Neuronal stem cell (in vitro differentiated cells): ENCODE measurements around the gene EGLN3.

Experiments
- DNase-seq: peaks from one replicate; pipeline ENCODE4 v3.0.0-alpha.2; 2013; ENCODE audit warnings: low spot score
- H2AFZ ChIP-seq: one replicate; pipeline ENCODE4 v1.6.1; 2013; ENCODE audit warnings: mild to moderate bottlenecking, low read length, inconsistent platforms
- H2AK5ac ChIP-seq: 2 replicates; pipeline ENCODE4 v1.6.1; 2013; ENCODE audit warnings: low read depth, mild to moderate bottlenecking, inconsistent platforms, low read length, moderate library complexity, mixed read lengths
- H2BK120ac ChIP-seq: 2 replicates; pipeline ENCODE4 v1.6.1; 2013; ENCODE audit warnings: low read depth, mild to moderate bottlenecking, inconsistent platforms, low read length, moderate library complexity, mixed read lengths
- H2BK12ac ChIP-seq: one replicate; pipeline ENCODE4 v1.6.1; 2013; ENCODE audit warnings: low read length, inconsistent platforms
- H2BK15ac ChIP-seq: 2 replicates; pipeline ENCODE4 v1.6.1; 2013; ENCODE audit warnings: mild to moderate bottlenecking, low read length, inconsistent platforms, mixed read lengths
- H2BK5ac ChIP-seq: one replicate; pipeline ENCODE4 v1.6.1; 2013; ENCODE audit warnings: inconsistent platforms, mild to moderate bottlenecking, low read length, moderate library complexity
- H3K14ac ChIP-seq: one replicate; pipeline ENCODE4 v1.6.1; 2013; ENCODE audit warnings: low read length, inconsistent platforms
- H3K18ac ChIP-seq: 2 replicates; pipeline ENCODE4 v1.6.1; 2013; ENCODE audit warnings: low read length, inconsistent platforms
- H3K23ac ChIP-seq: 2 replicates; pipeline ENCODE4 v1.6.1; 2013; ENCODE audit warnings: low read depth, mild to moderate bottlenecking, mixed read lengths, low read length, inconsistent platforms; ENCODE audit not compliant: poor library complexity
- H3K27ac ChIP-seq: replicated peaks from 3 replicates; pipeline ENCODE4 v1.5.1; 2013; ENCODE audit warnings: low read length, inconsistent platforms
- H3K27me3 ChIP-seq, 3 experiments: 2 replicates each; pipeline ENCODE4 v1.6.1; 2013; ENCODE audit warnings: low read length in 3 of 3, mild to moderate bottlenecking in 2 of 3, inconsistent platforms in 1 of 3, low read depth in 1 of 3, mixed read lengths in 1 of 3, moderate library complexity in 1 of 3; ENCODE audit not compliant: control insufficient read depth in 3 of 3, insufficient read depth in 3 of 3
- H3K36me3 ChIP-seq, 2 donors: replicated peaks in 1 of 2; 2 replicates each; pipeline ENCODE4 v1.6.1; 2013; ENCODE audit warnings: low read length in 2 of 2; ENCODE audit not compliant: control insufficient read depth in 2 of 2, insufficient read depth in 2 of 2
- H3K4ac ChIP-seq: 2 replicates; pipeline ENCODE4 v1.6.1; 2013; ENCODE audit warnings: inconsistent platforms, mild to moderate bottlenecking, low read length, moderate library complexity
- H3K4me1 ChIP-seq, 2 donors: 1 replicate in 1 of 2; 2 replicates in 1 of 2; pipeline ENCODE4 v1.6.1; 2013; ENCODE audit warnings: low read length in 2 of 2, low read depth in 1 of 2; ENCODE audit not compliant: control insufficient read depth in 2 of 2, insufficient read depth in 1 of 2
- H3K4me2 ChIP-seq: one replicate; pipeline ENCODE4 v1.6.1; 2013; ENCODE audit warnings: mild to moderate bottlenecking, low read length, inconsistent platforms; ENCODE audit not compliant: insufficient read depth, poor library complexity, severe bottlenecking
- H3K4me3 ChIP-seq, 2 donors: 2 replicates each; pipeline ENCODE4 v1.5.1; 2013; ENCODE audit warnings: low read length in 2 of 2, mild to moderate bottlenecking in 2 of 2, inconsistent platforms in 1 of 2, moderate library complexity in 1 of 2
- H3K79me1 ChIP-seq: one replicate; pipeline ENCODE4 v1.6.1; 2013; ENCODE audit warnings: low read depth, mild to moderate bottlenecking, inconsistent platforms, low read length, moderate library complexity
- H3K9ac ChIP-seq: one replicate; pipeline ENCODE4 v1.6.1; 2013; ENCODE audit warnings: mild to moderate bottlenecking, low read depth, low read length, inconsistent platforms; ENCODE audit not compliant: poor library complexity
- H3K9me3 ChIP-seq, 2 donors: replicated peaks in 1 of 2; 2 replicates each; pipeline versions ENCODE3 to v1.6.1; 2013; ENCODE audit warnings: low read length in 2 of 2, mild to moderate bottlenecking in 2 of 2, inconsistent platforms in 1 of 2, low read depth in 1 of 2, mixed read lengths in 1 of 2, moderate library complexity in 1 of 2; ENCODE audit not compliant: control insufficient read depth in 2 of 2, insufficient read depth in 1 of 2
- H4K8ac ChIP-seq: one replicate; pipeline ENCODE4 v1.6.1; 2013; ENCODE audit warnings: low read depth, mild to moderate bottlenecking, inconsistent platforms, low read length, moderate library complexity
- H4K91ac ChIP-seq: one replicate; pipeline ENCODE4 v1.6.1; 2013; ENCODE audit warnings: low read length, low read depth, mild to moderate bottlenecking, inconsistent platforms; ENCODE audit not compliant: poor library complexity
- WGBS, 2 donors: extraction: QIAGEN DNeasy Blood & Tissue Kit; methylation state at CpG; one replicate each; pipeline ENCODE4 v1.1.7; 2013; ENCODE audit warnings: missing lambda C conversion rate in 2 of 2, mixed read lengths in 1 of 2; ENCODE audit not compliant: insufficient read length in 2 of 2, insufficient replicate concordance in 1 of 2; ENCODE audit errors: extremely low coverage in 2 of 2; 5-methylcytosine and 5-hydroxymethylcytosine counted together

EGLN3 gene

GRCh38 chr14:33897878-33898535, 52.9 kb downstream of the EGLN3 start:
- Histone ChIP-seq H3K36me3 (no peaks in the 10 kb centered on the region), H4K8ac (no peak overlapping the region), H4K91ac (no peak overlapping the region), H2AFZ (no peak overlapping the region), H2BK5ac (no peak overlapping the region), H2BK120ac (no peak overlapping the region), H3K9me3 (no peaks in the 10 kb centered on the region), H3K23ac (no peak overlapping the region), H2AK5ac (no peak overlapping the region), H3K4me2 (no peak overlapping the region), H3K9ac (no peak overlapping the region), H3K4me3 (no peak overlapping the region), H3K27me3 (no peaks in the 10 kb centered on the region), H2BK15ac (no peak overlapping the region), H3K14ac (no peak overlapping the region), H3K4me1 (no peaks in the 10 kb centered on the region), H3K4ac (no peak overlapping the region), H2BK12ac (no peak overlapping the region), H3K27ac (no peak overlapping the region), H3K79me1 (no peaks in the 10 kb centered on the region), H3K18ac (no peak overlapping the region)
- DNase-seq: no peak
- WGBS, 2 donors: no CpG with 5 or more reads among the region's 3 CpGs

GRCh38 chr14:33897382-33897781, 53.5 kb downstream of the EGLN3 start:
- Histone ChIP-seq H2BK120ac (no peak overlapping the region), H3K4me2 (no peak overlapping the region), H3K79me1 (no peaks in the 10 kb centered on the region), H3K36me3 (no peaks in the 10 kb centered on the region), H3K27ac (no peak overlapping the region), H3K4ac (no peak overlapping the region), H2AFZ (no peak overlapping the region), H2BK5ac (no peak overlapping the region), H2AK5ac (no peak overlapping the region), H4K8ac (no peak overlapping the region), H3K4me1 (no peaks in the 10 kb centered on the region), H2BK12ac (no peak overlapping the region), H3K27me3 (no peaks in the 10 kb centered on the region), H3K4me3 (no peak overlapping the region), H3K18ac (no peak overlapping the region), H3K9ac (no peak overlapping the region), H3K23ac (no peak overlapping the region), H3K9me3 (no peaks in the 10 kb centered on the region), H2BK15ac (no peak overlapping the region), H4K91ac (no peak overlapping the region), H3K14ac (no peak overlapping the region)
- DNase-seq: no peak
- no CpG with 5 or more reads among the region's 2 CpGs for WGBS, 2 donors

DNA sequence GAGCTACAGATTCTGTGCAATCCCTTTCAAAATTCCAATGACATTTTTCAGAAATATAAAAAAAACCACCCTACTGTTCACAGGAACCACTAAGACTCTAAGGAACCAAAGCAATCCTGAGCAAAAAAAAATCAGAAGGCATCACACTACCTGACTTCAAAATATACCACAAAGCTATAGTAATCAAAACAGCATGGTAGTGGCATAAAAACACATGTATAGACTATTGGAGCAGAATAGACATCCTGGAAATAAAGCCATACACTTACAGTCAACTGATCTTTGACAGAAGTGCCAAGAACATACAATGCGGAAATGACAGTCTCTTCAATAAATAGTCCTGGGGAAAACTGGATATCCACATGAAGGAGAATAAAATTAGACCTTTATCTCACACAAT, 56.5 kb downstream of the EGLN3 start:
- H3K14ac ChIP-seq: no peak overlapping the region
- no peak overlapping the region for H2BK12ac ChIP-seq
- H3K4me1 ChIP-seq: no peaks in the 10 kb centered on the region
- H3K27ac ChIP-seq: no peak overlapping the region
- WGBS, 2 donors: no CpG with 5 or more reads among the region's 1 CpG
- H3K18ac ChIP-seq: no peak overlapping the region
- no peak overlapping the region for H3K9ac ChIP-seq
- peaks cover 0 to 3% of the 10 kb centered on the region in 2 donors for H3K9me3 ChIP-seq
- no peak overlapping the region for H2AFZ ChIP-seq
- H2BK120ac ChIP-seq: no peak overlapping the region
- no peak overlapping the region for H3K4me3 ChIP-seq
- no peak overlapping the region for H2AK5ac ChIP-seq
- no peak overlapping the region for H4K8ac ChIP-seq
- H3K4ac ChIP-seq: no peak overlapping the region
- DNase-seq: no peak
- H2BK15ac ChIP-seq: no peak overlapping the region
- no peak overlapping the region for H2BK5ac ChIP-seq
- no peaks in the 10 kb centered on the region for H3K36me3 ChIP-seq
- no peak overlapping the region for H4K91ac ChIP-seq
- H3K27me3 ChIP-seq: no peaks in the 10 kb centered on the region
- H3K79me1 ChIP-seq: no peaks in the 10 kb centered on the region
- no peak overlapping the region for H3K23ac ChIP-seq
- H3K4me2 ChIP-seq: no peak overlapping the region

GRCh38 chr14:33891700-33892099, 59.2 kb downstream of the EGLN3 start:
- H2BK120ac ChIP-seq: no peak overlapping the region
- H2BK5ac ChIP-seq: no peak overlapping the region
- no peak overlapping the region for H3K27ac ChIP-seq
- no peak overlapping the region for H2BK12ac ChIP-seq
- no peaks in the 10 kb centered on the region for H3K27me3 ChIP-seq
- H3K4me1 ChIP-seq: no peaks in the 10 kb centered on the region
- H3K4me3 ChIP-seq: no peak overlapping the region
- no peak overlapping the region for H3K4me2 ChIP-seq
- H2AK5ac ChIP-seq: no peak overlapping the region
- H4K91ac ChIP-seq: no peak overlapping the region
- H2BK15ac ChIP-seq: no peak overlapping the region
- WGBS, 2 donors: no CpG with 5 or more reads among the region's 1 CpG
- no peak for DNase-seq
- peaks cover 0 to 3% of the 10 kb centered on the region in 2 donors for H3K9me3 ChIP-seq
- no peak overlapping the region for H4K8ac ChIP-seq
- no peak overlapping the region for H2AFZ ChIP-seq
- no peak overlapping the region for H3K18ac ChIP-seq
- H3K79me1 ChIP-seq: no peaks in the 10 kb centered on the region
- H3K23ac ChIP-seq: no peak overlapping the region
- no peak overlapping the region for H3K9ac ChIP-seq
- no peaks in the 10 kb centered on the region for H3K36me3 ChIP-seq
- no peak overlapping the region for H3K4ac ChIP-seq
- no peak overlapping the region for H3K14ac ChIP-seq
